GM12878 (cell line): ENCODE measurements around the gene SRRD. TPM values are rescaled to one million over a fixed set of nuclear protein-coding genes. Genes with fewer than 3 reads are reported as not detected.

Experiments
- ATAC-seq: fragments of 200-7000 bp; cut with Tn5 transposase; 3 replicates; pipeline ENCODE4 v1.9.1; 2020; ENCODE audit warnings: mild to moderate bottlenecking, moderate library complexity
- BruUV-seq: library from RNA; stranded (reverse); fragments of 400-500 nt; replicated peaks from 2 replicates; lab custom pipeline; 2021; lab: Mats Ljungman, UMichigan
- CTCF ChIA-PET: fragments of 300-600 bp; sonication (Branson Sonifier 250); formaldehyde crosslinking; extraction: SDS; loops from one replicate; lab custom pipeline; 2021; ENCODE audit warnings: inconsistent platforms; lab: Yijun Ruan, JAX
- POLR2A ChIA-PET: fragments of 350-600 bp; formaldehyde crosslinking; extraction: SDS; loops from one replicate; lab custom pipeline; 2021; ENCODE audit warnings: inconsistent platforms; lab: Charles Lee
- RAD21 ChIA-PET: fragments of 300-600 bp; sonication (Branson Sonifier 250); formaldehyde crosslinking; loops from one replicate; lab custom pipeline; 2023; ENCODE audit warnings: antibody characterized with exemption; ENCODE audit not compliant: unreplicated experiment; lab: Charles Lee
- SMC1A ChIA-PET: fragments of 300-600 bp; sonication (Branson Sonifier 250); formaldehyde crosslinking; loops from one replicate; lab custom pipeline; 2023; ENCODE audit not compliant: unreplicated experiment, uncharacterized antibody; lab: Charles Lee
- DNase-seq: peaks from one replicate; pipeline ENCODE4 v3.0.0-alpha.2; 2011; ENCODE audit warnings: low read depth, low spot score
- FAIRE-seq: peaks from 3 replicates; lab custom pipeline; 2011; peaks lifted over from hg19 to GRCh38; lab: Jason Lieb, UNC
- H2AFZ ChIP-seq: 2 replicates; pipeline ENCODE4 v1.6.0; 2011; ENCODE audit warnings: low read depth, low read length, control low read depth; ENCODE audit not compliant: control insufficient read depth
- H3K27ac ChIP-seq: 2 replicates; pipeline ENCODE4 v1.5.1; 2011; ENCODE audit warnings: control low read depth; ENCODE audit not compliant: control insufficient read depth, insufficient read depth
- H3K27me3 ChIP-seq, 2 experiments: replicated peaks in 1 of 2; 2 replicates each; pipeline versions ENCODE4 v1.6.0 to v1.6.1; 2011; ENCODE audit warnings: low read length in 1 of 2; ENCODE audit not compliant: control insufficient read depth in 2 of 2, insufficient read depth in 2 of 2
- H3K36me3 ChIP-seq, 2 experiments: 2 replicates each; pipeline ENCODE4 v1.5.1; 2011; ENCODE audit warnings: low read length in 1 of 2; ENCODE audit not compliant: control insufficient read depth in 2 of 2, insufficient read depth in 2 of 2
- H3K4me1 ChIP-seq: 2 replicates; pipeline ENCODE4 v1.6.1; 2011; ENCODE audit warnings: mild to moderate bottlenecking, low read length, moderate library complexity, mixed read lengths; ENCODE audit not compliant: control insufficient read depth, insufficient read depth
- H3K4me2 ChIP-seq: 2 replicates; pipeline ENCODE4 v1.6.0; 2011; ENCODE audit warnings: control low read depth; ENCODE audit not compliant: control insufficient read depth, insufficient read depth
- H3K4me3 ChIP-seq: fragments of 200-600 bp; sonication (generic); 2 replicates; pipeline ENCODE4 v1.5.1; 2016
- H3K79me2 ChIP-seq: 2 replicates; pipeline ENCODE4 v1.6.0; 2011; ENCODE audit warnings: low read length; ENCODE audit not compliant: control insufficient read depth, insufficient read depth
- H3K9ac ChIP-seq: 2 replicates; pipeline ENCODE4 v1.8.0; 2011; ENCODE audit warnings: low read length, control low read depth, mixed read lengths; ENCODE audit not compliant: control insufficient read depth, insufficient read depth
- H3K9me3 ChIP-seq: replicated peaks from 3 replicates; pipeline ENCODE4 v1.5.1; 2011; ENCODE audit warnings: mild to moderate bottlenecking, low read length; ENCODE audit not compliant: control insufficient read depth, insufficient read depth
- H4K20me1 ChIP-seq: 2 replicates; pipeline ENCODE4 v1.6.0; 2011; ENCODE audit not compliant: control insufficient read depth, insufficient read depth
- BHLHE40 ChIP-seq, 2 experiments: fragments of 450-650 bp in 1 of 2; IDR thresholded peaks; 2 replicates each; pipeline ENCODE4 v1.6.1; 2011 to 2017; ENCODE audit warnings: low read depth in 2 of 2, borderline replicate concordance in 1 of 2, improper control_type of control experiment in 1 of 2, low read length in 1 of 2, mild to moderate bottlenecking in 1 of 2
- CHD4 ChIP-seq: fragments of 200-600 bp; sonication (generic); IDR thresholded peaks from 2 replicates; pipeline ENCODE4 v1.6.1; 2016; ENCODE audit warnings: mild to moderate bottlenecking
- ETV6 ChIP-seq, 2 experiments: fragments of 450-650 bp in 1 of 2; IDR thresholded peaks in 1 of 2; conservative IDR thresholded peaks in 1 of 2; 2 replicates each; pipeline ENCODE4 v1.6.1; 2014; ENCODE audit warnings: antibody characterized with exemption in 1 of 2, borderline replicate concordance in 1 of 2, low read depth in 1 of 2, mild to moderate bottlenecking in 1 of 2, moderate library complexity in 1 of 2
- MEF2A ChIP-seq: IDR thresholded peaks from 2 replicates; pipeline ENCODE4 v1.6.1; 2011; ENCODE audit warnings: low read depth, mild to moderate bottlenecking, low read length, moderate library complexity; ENCODE audit not compliant: insufficient read depth
- MTA3 ChIP-seq: IDR thresholded peaks from 2 replicates; pipeline ENCODE4 v1.6.1; 2012; ENCODE audit warnings: low read length, inconsistent platforms, borderline replicate concordance
- SP1 ChIP-seq: IDR thresholded peaks from one replicate; pipeline ENCODE4 v1.6.1; 2011; ENCODE audit warnings: low read depth, low read length
- SPI1 ChIP-seq: IDR thresholded peaks from 2 replicates; pipeline ENCODE4 v1.6.1; 2011; ENCODE audit warnings: low read depth, mild to moderate bottlenecking, low read length, moderate library complexity, borderline replicate concordance; ENCODE audit not compliant: insufficient read depth
- WGBS: methylation state at CpG from one replicate; pipeline ENCODE4 v1.1.6; 2016; ENCODE audit warnings: low lambda C conversion rate; ENCODE audit not compliant: insufficient replicate concordance, insufficient coverage; ENCODE audit errors: missing lambda C conversion rate; 5-methylcytosine and 5-hydroxymethylcytosine counted together
- in situ Hi-C: fragments of 300-500 bp; cut with MboI; formaldehyde crosslinking; loops from 9 replicates; pipeline ENCODE4 v1.14.3; 2018; ENCODE audit warnings: mixed read lengths
- intact Hi-C: fragments of 100-400 bp; cut with micrococcal nuclease; formaldehyde crosslinking; loops from one replicate; pipeline ENCODE4 v1.14.2; 2022; ENCODE audit not compliant: unreplicated experiment
- polyA plus RNA-seq, 11 experiments: library from polyadenylated mRNA; depleted of rRNA in 4 of 11; unstranded in 6 of 11; stranded (reverse) in 5 of 11; fragments of >200 nt; fragmentation: Nextera tagmentation in 4 of 11; fragmentation: Illumina TruSeq in 1 of 11; extraction: Ambion mirVana in 4 of 11; extraction: Trizol in 1 of 11; gene quantifications; 1 replicate in 1 of 11; 2 replicates in 10 of 11; pipeline versions ENCODE4 v1.2.1 to v1.2.3, GENCODE V29; 2011 to 2016; ENCODE audit warnings: inconsistent platforms in 2 of 11, missing spikeins in 2 of 11, low read depth in 1 of 11
- total RNA-seq, 4 experiments: library from RNA; depleted of rRNA in 3 of 4; stranded (reverse); fragments of >200 nt in 3 of 4; fragmentation: Illumina TruSeq in 1 of 4; extraction: Trizol in 1 of 4; gene quantifications; 2 replicates each; pipeline versions ENCODE4 v1.2.1 to v1.2.3, GENCODE V29; 2013 to 2021
- TF ChIP-seq, protein P1 (sequence below): IDR thresholded peaks from 2 replicates; pipeline ENCODE4 v1.6.1; 2011; ENCODE audit warnings: borderline replicate concordance, low read depth, mild to moderate bottlenecking, moderate library complexity, mixed read lengths, low read length; ENCODE audit not compliant: insufficient read depth; ENCODE audit errors: extremely low read length

Gene SRRD
- total and polyA plus RNA-seq, 10 of the 15 experiments (the other 5 are each of a cell fraction or from before 2014, with no cell fraction given), result 4.1 to 50.6 (median 27.5) TPM

DNA sequence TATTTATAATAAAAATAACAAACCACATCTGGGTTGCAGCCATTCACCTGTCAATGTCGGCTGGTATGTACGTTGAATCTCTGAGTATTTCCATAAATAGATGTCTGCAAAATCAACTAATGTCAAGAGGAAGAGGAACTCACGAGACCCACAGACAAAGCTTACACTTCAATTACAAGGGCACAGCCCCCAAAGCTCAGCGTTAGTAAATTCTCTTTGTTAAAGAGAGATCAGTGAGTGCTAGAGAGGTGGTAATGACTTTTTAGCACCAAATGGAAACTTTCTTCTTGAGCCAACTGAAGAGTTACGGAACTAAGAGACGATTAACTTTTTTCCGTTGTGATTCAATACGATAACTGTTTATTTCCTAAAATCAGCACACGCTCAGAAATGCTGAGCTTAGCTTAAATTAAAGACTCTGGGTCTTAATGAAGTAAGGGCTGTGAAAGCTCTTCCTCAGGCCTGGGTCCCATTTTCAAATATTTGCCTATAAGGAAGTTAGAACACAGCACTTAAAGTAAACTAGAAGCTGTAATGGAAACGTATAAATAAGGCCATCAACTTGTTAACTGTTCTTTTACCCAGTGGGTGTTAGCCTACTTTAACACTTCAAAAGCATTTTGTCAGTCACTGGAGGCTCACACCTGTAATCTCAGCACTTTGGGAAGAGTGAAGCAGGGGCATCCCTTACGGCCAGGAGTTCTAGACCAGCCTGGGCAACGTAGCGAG, 51.4 kb downstream of the SRRD start:
- peak overlapping the region; percentile 15; the same call in 1 of the 2 replicates for H3K9ac ChIP-seq
- RAD21 ChIA-PET, result interaction anchor here (0.9 to 1.5 kb wide), 4 partner anchors 20 to 75 kb away, joined by 3 to 5 read pairs (median 4); no protein-coding TSS in a partner anchor
- peak overlapping the region; percentile 63 for H3K27ac ChIP-seq
- peak overlapping the region; percentile 73 for H2AFZ ChIP-seq
- no peaks in the 10 kb centered on the region for H3K9me3 ChIP-seq
- peak overlapping the region; percentile 52 for H3K4me2 ChIP-seq
- peaks cover 0 to 10% of the 10 kb centered on the region in 2 experiments; a peak in 2 of 4 replicates for H3K36me3 ChIP-seq
- H3K4me1 ChIP-seq, result peaks cover 25% of the 10 kb centered on the region
- H3K4me3 ChIP-seq, result 0 out of 2 replicates have a peak overlapping the region, but pooled peaks have one; percentile 21
- no peaks in the 10 kb centered on the region for H3K27me3 ChIP-seq
- SMC1A ChIA-PET, result interaction anchor here (0.9 to 2.0 kb wide), 4 partner anchors 8 to 138 kb away, joined by 3 to 7 read pairs (median 4); no protein-coding TSS in a partner anchor
- ATAC-seq (peak; percentile 34), FAIRE-seq (no peak), DNase-seq (no peak)
- WGBS, result 3% methylated on average over 13 of the region's 13 CpGs
- no peaks in the 10 kb centered on the region for H3K79me2 ChIP-seq
- intact Hi-C loops, result no loop called here
- POLR2A ChIA-PET, result interaction anchor here (0.8 kb wide), 1 partner anchor 50 kb away, joined by 3 read pairs; no protein-coding TSS in a partner anchor
- TF ChIP-seq MEF2A, result 0 out of 2 replicates have a peak, but pooled peaks have one; percentile 18
- peak; percentile 10; the same call in 1 of the 2 replicates for TF ChIP-seq SPI1
- TF ChIP-seq MTA3, result 0 out of 2 replicates have a peak, but pooled peaks have one; percentile 38
- TF ChIP-seq ETV6 (conservative IDR thresholded peaks at IDR 0.05 in 1 of 2, IDR thresholded peaks at IDR 0.05 in 1 of 2; ENCODE audit: borderline replicate concordance in 1 of 2, low read depth in 1 of 2), result 0 out of 4 replicates have a peak, but pooled peaks of 1 of the 2 experiments have one; percentile 28
- 0 out of 2 replicates have a peak, but pooled peaks have one; percentile 67 for TF ChIP-seq CHD4
- TF ChIP-seq SP1, result no peak
- TF ChIP-seq, protein P1, sequence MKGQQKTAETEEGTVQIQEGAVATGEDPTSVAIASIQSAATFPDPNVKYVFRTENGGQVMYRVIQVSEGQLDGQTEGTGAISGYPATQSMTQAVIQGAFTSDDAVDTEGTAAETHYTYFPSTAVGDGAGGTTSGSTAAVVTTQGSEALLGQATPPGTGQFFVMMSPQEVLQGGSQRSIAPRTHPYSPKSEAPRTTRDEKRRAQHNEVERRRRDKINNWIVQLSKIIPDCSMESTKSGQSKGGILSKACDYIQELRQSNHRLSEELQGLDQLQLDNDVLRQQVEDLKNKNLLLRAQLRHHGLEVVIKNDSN, result no peak
- TF ChIP-seq BHLHE40 (IDR thresholded peaks at IDR 0.05; ENCODE audit: borderline replicate concordance in 1 of 2, low read depth in 2 of 2, low read length in 1 of 2), result peak; percentile 69 to 82; a peak in 3 of 4 replicates
- H4K20me1 ChIP-seq, result no peaks in the 10 kb centered on the region
- CTCF ChIA-PET, result interaction anchor here (0.5 to 6.1 kb wide), 4 partner anchors 32 to 98 kb away, joined by 3 to 44 read pairs (median 4); no protein-coding TSS in a partner anchor
- no TSS peak for BruUV-seq
- in situ Hi-C loops, result no loop called here
